Neural progenitor cell (in vitro differentiated cells): ENCODE results near the gene SEMA6B.
"Not testable (repeated sequence)": the region's sequence is repeated elsewhere in the genome, so short reads cannot be mapped to it uniquely, and the experiment has no call there.

Source experiments
- CTCF ChIP-seq: fragments of 200-600 bp; sonication (generic); IDR thresholded peaks from 2 replicates; pipeline ENCODE4 v1.5.1; 2017; ENCODE audit warnings: antibody characterized with exemption, mild to moderate bottlenecking
- EZH2 ChIP-seq: fragments of 200-600 bp; sonication (generic); IDR thresholded peaks from 2 replicates; pipeline ENCODE4 v1.6.1; 2017; ENCODE audit warnings: antibody characterized with exemption, mild to moderate bottlenecking, moderate library complexity

- TF ChIP-seq CTCF, EZH2: not testable (repeated sequence)
Measured at GRCh38 chr19:4541806-4542145, 17.7 kb downstream of the SEMA6B start.
